Liver (tissue), 9 donors: ENCODE measurements around the gene POU4F3. TPM values are rescaled to one million over a fixed set of nuclear protein-coding genes. Genes with fewer than 3 reads are reported as not detected.

Experiments used
- DNase-seq: peaks from one replicate; pipeline ENCODE4 v3.0.0-alpha.2; 2017; ENCODE audit warnings: low spot score
- H3K27ac ChIP-seq, 2 donors: one replicate each; pipeline ENCODE4 v1.7.0; 2013; ENCODE audit warnings: inconsistent platforms in 2 of 2, low read length in 2 of 2, control low read depth in 1 of 2, low read depth in 1 of 2, mild to moderate bottlenecking in 1 of 2
- H3K27me3 ChIP-seq, 4 donors: one replicate each; pipeline versions ENCODE4 v1.6.1 to v1.7.0; 2013; ENCODE audit warnings: low read length in 3 of 4, inconsistent platforms in 1 of 4, mild to moderate bottlenecking in 1 of 4, moderate library complexity in 1 of 4; ENCODE audit not compliant: control insufficient read depth in 4 of 4, insufficient read depth in 4 of 4
- H3K36me3 ChIP-seq, 4 donors: one replicate each; pipeline versions ENCODE4 v1.6.1 to v1.7.0; 2013; ENCODE audit warnings: low read length in 3 of 4, mild to moderate bottlenecking in 3 of 4, low read depth in 1 of 4, moderate library complexity in 1 of 4; ENCODE audit not compliant: control insufficient read depth in 4 of 4, insufficient read depth in 3 of 4
- H3K4me1 ChIP-seq, 4 donors: one replicate each; pipeline versions ENCODE4 v1.6.1 to v1.7.0; 2013; ENCODE audit warnings: low read length in 3 of 4, mild to moderate bottlenecking in 3 of 4, moderate library complexity in 1 of 4; ENCODE audit not compliant: control insufficient read depth in 4 of 4, insufficient read depth in 4 of 4
- H3K4me3 ChIP-seq, 3 donors: one replicate each; pipeline versions ENCODE4 v1.6.1 to v1.7.0; 2013; ENCODE audit warnings: low read length in 3 of 3, control low read depth in 1 of 3, low read depth in 1 of 3, mild to moderate bottlenecking in 1 of 3
- H3K9ac ChIP-seq, 2 donors: one replicate each; pipeline ENCODE4 v1.7.0; 2013; ENCODE audit warnings: low read length in 2 of 2, mild to moderate bottlenecking in 2 of 2, moderate library complexity in 2 of 2, control low read depth in 1 of 2, low read depth in 1 of 2
- H3K9me3 ChIP-seq, 4 donors: one replicate each; pipeline versions ENCODE4 v1.6.1 to v1.7.0; 2013; ENCODE audit warnings: low read length in 3 of 4; ENCODE audit not compliant: control insufficient read depth in 4 of 4
- EGR1 ChIP-seq, 2 donors: IDR thresholded peaks; 2 replicates each; pipeline ENCODE4 v1.6.1; 2016 to 2018; ENCODE audit warnings: antibody characterized with exemption in 2 of 2, low read depth in 2 of 2
- FOXA1 ChIP-seq: IDR thresholded peaks from 2 replicates; pipeline ENCODE4 v1.6.1; 2016; ENCODE audit warnings: antibody characterized with exemption
- FOXA2 ChIP-seq: IDR thresholded peaks from 2 replicates; pipeline ENCODE4 v1.6.1; 2016; ENCODE audit warnings: antibody characterized with exemption
- GABPA ChIP-seq, 2 donors: IDR thresholded peaks in 1 of 2; conservative IDR thresholded peaks in 1 of 2; 2 replicates each; pipeline ENCODE4 v1.6.1; 2016; ENCODE audit warnings: antibody characterized with exemption in 2 of 2, mild to moderate bottlenecking in 1 of 2, moderate library complexity in 1 of 2
- HNF4A ChIP-seq, 2 donors: conservative IDR thresholded peaks; 2 replicates each; pipeline ENCODE4 v1.6.1; 2016; ENCODE audit warnings: antibody characterized with exemption in 2 of 2, mild to moderate bottlenecking in 2 of 2
- HNF4G ChIP-seq: IDR thresholded peaks from 2 replicates; pipeline ENCODE4 v1.6.1; 2016; ENCODE audit warnings: antibody characterized with exemption
- JUND ChIP-seq, 2 donors: IDR thresholded peaks; 2 replicates each; pipeline ENCODE4 v1.6.1; 2016; ENCODE audit warnings: antibody characterized with exemption in 2 of 2
- NR2F2 ChIP-seq: IDR thresholded peaks from 2 replicates; pipeline ENCODE4 v1.6.1; 2016; ENCODE audit warnings: antibody characterized with exemption
- RAD21 ChIP-seq, 2 donors: IDR thresholded peaks; 2 replicates each; pipeline ENCODE4 v1.6.1; 2016; ENCODE audit warnings: antibody characterized with exemption in 2 of 2, mild to moderate bottlenecking in 2 of 2
- RXRA ChIP-seq, 2 donors: IDR thresholded peaks; 2 replicates each; pipeline ENCODE4 v1.6.1; 2017 to 2018; ENCODE audit warnings: antibody characterized with exemption in 2 of 2, mild to moderate bottlenecking in 1 of 2
- SP1 ChIP-seq: IDR thresholded peaks from 2 replicates; pipeline ENCODE4 v1.6.1; 2018; ENCODE audit warnings: antibody characterized with exemption, mild to moderate bottlenecking
- TAF1 ChIP-seq: conservative IDR thresholded peaks from 2 replicates; pipeline ENCODE4 v1.6.1; 2016; ENCODE audit warnings: antibody characterized with exemption, mild to moderate bottlenecking
- YY1 ChIP-seq: IDR thresholded peaks from 2 replicates; pipeline ENCODE4 v1.6.1; 2016; ENCODE audit warnings: antibody characterized with exemption, mild to moderate bottlenecking
- WGBS: extraction: QIAGEN DNeasy Blood & Tissue Kit; methylation state at CpG from one replicate; pipeline ENCODE4 v1.1.7; 2013; 5-methylcytosine and 5-hydroxymethylcytosine counted together
- polyA plus RNA-seq, 2 donors: library from polyadenylated mRNA; stranded (reverse) in 1 of 2; unstranded in 1 of 2; fragments of 200-250 nt in 1 of 2; fragments of >200 nt in 1 of 2; fragmentation: Nextera tagmentation in 1 of 2; extraction: Ambion mirVana in 1 of 2; gene quantifications; one replicate each; pipeline versions ENCODE4 v1.2.1 to v1.2.3, GENCODE V29; 2013 to 2015
- total RNA-seq, 2 donors: library from RNA; depleted of rRNA; stranded (reverse); fragments of >200 nt; gene quantifications; one replicate each; pipeline ENCODE4 v1.2.3, GENCODE V29; 2014
- TF ChIP-seq, protein P1 (sequence below): fragments of 150-350 bp; IDR thresholded peaks from 2 replicates; pipeline ENCODE4 v1.5.1; 2017; ENCODE audit warnings: improper control_type of control experiment, low read depth, low read length; ENCODE audit not compliant: missing input control
- TF ChIP-seq, protein P2 (sequence below): IDR thresholded peaks from 2 replicates; pipeline ENCODE4 v1.6.1; 2016; ENCODE audit warnings: antibody characterized with exemption
- TF ChIP-seq, protein P3 (sequence below): IDR thresholded peaks from 2 replicates; pipeline ENCODE4 v1.6.1; 2016; ENCODE audit warnings: antibody characterized with exemption
- TF ChIP-seq, protein P4 (sequence below): IDR thresholded peaks from 2 replicates; pipeline ENCODE4 v1.6.1; 2016; ENCODE audit warnings: antibody characterized with exemption
- TF ChIP-seq, protein P5 (sequence below): IDR thresholded peaks from 2 replicates; pipeline ENCODE4 v1.6.1; 2016; ENCODE audit warnings: antibody characterized with exemption, mild to moderate bottlenecking
- donor health status: healthy.
- donor health status: healthy.
- donor health status: healthy.
- donor health status: healthy.
- donor health status: healthy.

Gene POU4F3
- total and polyA plus RNA-seq, 4 donors: not detected

DNA sequence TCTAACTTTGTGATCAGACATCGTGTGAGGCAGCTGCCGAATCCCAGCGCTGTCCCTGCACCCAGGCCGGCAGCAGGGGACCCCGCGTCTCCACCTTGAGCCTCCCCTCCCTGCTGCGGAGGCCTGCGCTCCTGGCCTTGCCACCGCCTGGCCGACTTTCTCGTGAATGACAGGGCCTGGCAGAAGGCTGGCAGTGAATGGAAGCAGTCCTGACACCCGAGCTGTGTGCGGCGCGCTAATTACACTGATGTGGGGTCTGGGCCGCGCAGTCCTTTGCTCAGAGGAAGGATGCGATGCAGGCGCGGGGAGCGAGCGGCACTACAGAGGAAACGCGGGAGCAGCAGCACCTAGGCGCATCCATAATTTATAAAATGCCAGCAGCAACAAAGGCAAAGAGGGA, 40.3 kb downstream of the POU4F3 start:
- DNase-seq: no peak
- no peak overlapping the region for H3K4me3 ChIP-seq
- no peak overlapping the region for H3K9ac ChIP-seq
- peaks cover 0 to 5% (median 0%) of the 10 kb centered on the region in 4 donors for H3K27me3 ChIP-seq
- no peaks in the 10 kb centered on the region for H3K36me3 ChIP-seq
- WGBS: 32% methylated on average over 25 of the region's 25 CpGs
- no peaks in the 10 kb centered on the region for H3K4me1 ChIP-seq
- no peak for TF ChIP-seq JUND (IDR thresholded peaks at IDR 0.05)
- TF ChIP-seq, protein P1, sequence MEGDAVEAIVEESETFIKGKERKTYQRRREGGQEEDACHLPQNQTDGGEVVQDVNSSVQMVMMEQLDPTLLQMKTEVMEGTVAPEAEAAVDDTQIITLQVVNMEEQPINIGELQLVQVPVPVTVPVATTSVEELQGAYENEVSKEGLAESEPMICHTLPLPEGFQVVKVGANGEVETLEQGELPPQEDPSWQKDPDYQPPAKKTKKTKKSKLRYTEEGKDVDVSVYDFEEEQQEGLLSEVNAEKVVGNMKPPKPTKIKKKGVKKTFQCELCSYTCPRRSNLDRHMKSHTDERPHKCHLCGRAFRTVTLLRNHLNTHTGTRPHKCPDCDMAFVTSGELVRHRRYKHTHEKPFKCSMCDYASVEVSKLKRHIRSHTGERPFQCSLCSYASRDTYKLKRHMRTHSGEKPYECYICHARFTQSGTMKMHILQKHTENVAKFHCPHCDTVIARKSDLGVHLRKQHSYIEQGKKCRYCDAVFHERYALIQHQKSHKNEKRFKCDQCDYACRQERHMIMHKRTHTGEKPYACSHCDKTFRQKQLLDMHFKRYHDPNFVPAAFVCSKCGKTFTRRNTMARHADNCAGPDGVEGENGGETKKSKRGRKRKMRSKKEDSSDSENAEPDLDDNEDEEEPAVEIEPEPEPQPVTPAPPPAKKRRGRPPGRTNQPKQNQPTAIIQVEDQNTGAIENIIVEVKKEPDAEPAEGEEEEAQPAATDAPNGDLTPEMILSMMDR: no peak
- TF ChIP-seq GABPA (IDR thresholded peaks at IDR 0.05 in 1 of 2, conservative IDR thresholded peaks at IDR 0.05 in 1 of 2): no peak
- TF ChIP-seq NR2F2: no peak
- no peak for TF ChIP-seq EGR1 (IDR thresholded peaks at IDR 0.05; ENCODE audit: low read depth in 2 of 2)
- TF ChIP-seq FOXA2: no peak
- no peak for TF ChIP-seq YY1
- no peak for TF ChIP-seq SP1
- TF ChIP-seq, protein P2, sequence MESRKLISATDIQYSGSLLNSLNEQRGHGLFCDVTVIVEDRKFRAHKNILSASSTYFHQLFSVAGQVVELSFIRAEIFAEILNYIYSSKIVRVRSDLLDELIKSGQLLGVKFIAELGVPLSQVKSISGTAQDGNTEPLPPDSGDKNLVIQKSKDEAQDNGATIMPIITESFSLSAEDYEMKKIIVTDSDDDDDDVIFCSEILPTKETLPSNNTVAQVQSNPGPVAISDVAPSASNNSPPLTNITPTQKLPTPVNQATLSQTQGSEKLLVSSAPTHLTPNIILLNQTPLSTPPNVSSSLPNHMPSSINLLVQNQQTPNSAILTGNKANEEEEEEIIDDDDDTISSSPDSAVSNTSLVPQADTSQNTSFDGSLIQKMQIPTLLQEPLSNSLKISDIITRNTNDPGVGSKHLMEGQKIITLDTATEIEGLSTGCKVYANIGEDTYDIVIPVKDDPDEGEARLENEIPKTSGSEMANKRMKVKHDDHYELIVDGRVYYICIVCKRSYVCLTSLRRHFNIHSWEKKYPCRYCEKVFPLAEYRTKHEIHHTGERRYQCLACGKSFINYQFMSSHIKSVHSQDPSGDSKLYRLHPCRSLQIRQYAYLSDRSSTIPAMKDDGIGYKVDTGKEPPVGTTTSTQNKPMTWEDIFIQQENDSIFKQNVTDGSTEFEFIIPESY: no peak
- TF ChIP-seq HNF4G: no peak
- TF ChIP-seq RAD21 (IDR thresholded peaks at IDR 0.05): no peak
- no peak for TF ChIP-seq HNF4A (conservative IDR thresholded peaks at IDR 0.05)
- TF ChIP-seq, protein P3, sequence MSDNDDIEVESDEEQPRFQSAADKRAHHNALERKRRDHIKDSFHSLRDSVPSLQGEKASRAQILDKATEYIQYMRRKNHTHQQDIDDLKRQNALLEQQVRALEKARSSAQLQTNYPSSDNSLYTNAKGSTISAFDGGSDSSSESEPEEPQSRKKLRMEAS: no peak
- TF ChIP-seq FOXA1: no peak
- TF ChIP-seq, protein P4, sequence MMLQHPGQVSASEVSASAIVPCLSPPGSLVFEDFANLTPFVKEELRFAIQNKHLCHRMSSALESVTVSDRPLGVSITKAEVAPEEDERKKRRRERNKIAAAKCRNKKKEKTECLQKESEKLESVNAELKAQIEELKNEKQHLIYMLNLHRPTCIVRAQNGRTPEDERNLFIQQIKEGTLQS: no peak
- no peak for TF ChIP-seq TAF1
- TF ChIP-seq RXRA (IDR thresholded peaks at IDR 0.05): no peak
- TF ChIP-seq, protein P5, sequence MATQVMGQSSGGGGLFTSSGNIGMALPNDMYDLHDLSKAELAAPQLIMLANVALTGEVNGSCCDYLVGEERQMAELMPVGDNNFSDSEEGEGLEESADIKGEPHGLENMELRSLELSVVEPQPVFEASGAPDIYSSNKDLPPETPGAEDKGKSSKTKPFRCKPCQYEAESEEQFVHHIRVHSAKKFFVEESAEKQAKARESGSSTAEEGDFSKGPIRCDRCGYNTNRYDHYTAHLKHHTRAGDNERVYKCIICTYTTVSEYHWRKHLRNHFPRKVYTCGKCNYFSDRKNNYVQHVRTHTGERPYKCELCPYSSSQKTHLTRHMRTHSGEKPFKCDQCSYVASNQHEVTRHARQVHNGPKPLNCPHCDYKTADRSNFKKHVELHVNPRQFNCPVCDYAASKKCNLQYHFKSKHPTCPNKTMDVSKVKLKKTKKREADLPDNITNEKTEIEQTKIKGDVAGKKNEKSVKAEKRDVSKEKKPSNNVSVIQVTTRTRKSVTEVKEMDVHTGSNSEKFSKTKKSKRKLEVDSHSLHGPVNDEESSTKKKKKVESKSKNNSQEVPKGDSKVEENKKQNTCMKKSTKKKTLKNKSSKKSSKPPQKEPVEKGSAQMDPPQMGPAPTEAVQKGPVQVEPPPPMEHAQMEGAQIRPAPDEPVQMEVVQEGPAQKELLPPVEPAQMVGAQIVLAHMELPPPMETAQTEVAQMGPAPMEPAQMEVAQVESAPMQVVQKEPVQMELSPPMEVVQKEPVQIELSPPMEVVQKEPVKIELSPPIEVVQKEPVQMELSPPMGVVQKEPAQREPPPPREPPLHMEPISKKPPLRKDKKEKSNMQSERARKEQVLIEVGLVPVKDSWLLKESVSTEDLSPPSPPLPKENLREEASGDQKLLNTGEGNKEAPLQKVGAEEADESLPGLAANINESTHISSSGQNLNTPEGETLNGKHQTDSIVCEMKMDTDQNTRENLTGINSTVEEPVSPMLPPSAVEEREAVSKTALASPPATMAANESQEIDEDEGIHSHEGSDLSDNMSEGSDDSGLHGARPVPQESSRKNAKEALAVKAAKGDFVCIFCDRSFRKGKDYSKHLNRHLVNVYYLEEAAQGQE: no peak
- no peak overlapping the region for H3K27ac ChIP-seq
- peaks cover 0 to 7% (median under 1%) of the 10 kb centered on the region in 4 donors for H3K9me3 ChIP-seq
